GM23248 (cell line): Measurements from ENCODE around the gene ARID5B.

Experiments used
- EZH2 ChIP-seq: fragments of 200-600 bp; sonication (generic); IDR thresholded peaks from 2 replicates; pipeline ENCODE4 v1.6.1; 2018; ENCODE audit warnings: antibody characterized with exemption, mild to moderate bottlenecking; ENCODE audit not compliant: insufficient read depth, poor library complexity, severe bottlenecking
- EZH2phosphoT487 ChIP-seq: fragments of 200-600 bp; sonication (generic); IDR thresholded peaks from 2 replicates; pipeline ENCODE4 v1.6.1; 2018; ENCODE audit warnings: antibody characterized with exemption, moderate library complexity, mild to moderate bottlenecking, low read depth; ENCODE audit not compliant: insufficient read depth

- TF ChIP-seq EZH2 = no peak
- no peak for TF ChIP-seq EZH2phosphoT487
These were observed 150.8 kb downstream of the ARID5B start for GRCh38 chr10:62052276-62052675.
